Colonic mucosa (tissue), 4 donors: Measurements from ENCODE around the gene EEFSEC. TPM values are rescaled to one million over a fixed set of nuclear protein-coding genes. Genes with fewer than 3 reads are reported as not detected.

ENCODE experiments used
- DNase-seq: peaks from one replicate; pipeline ENCODE4 v3.0.0-alpha.2; 2020
- H3K27ac ChIP-seq: fragments of 200-600 bp; one replicate; pipeline ENCODE4 v1.8.0; 2021
- H3K27me3 ChIP-seq: fragments of 200-600 bp; one replicate; pipeline ENCODE4 v1.8.0; 2021
- H3K36me3 ChIP-seq: fragments of 200-600 bp; one replicate; pipeline ENCODE4 v1.8.0; 2021
- H3K4me1 ChIP-seq: fragments of 200-600 bp; one replicate; pipeline ENCODE4 v1.8.0; 2021; ENCODE audit warnings: mild to moderate bottlenecking
- H3K4me3 ChIP-seq: fragments of 200-600 bp; one replicate; pipeline ENCODE4 v1.8.0; 2021
- H3K9ac ChIP-seq, 2 donors: one replicate each; pipeline ENCODE4 v1.7.0; 2013; ENCODE audit warnings: control low read depth in 2 of 2, low read depth in 2 of 2, low read length in 2 of 2
- H3K9me3 ChIP-seq: fragments of 200-600 bp; one replicate; pipeline ENCODE4 v1.8.0; 2021
- CTCF ChIP-seq: fragments of 200-600 bp; IDR thresholded peaks from one replicate; pipeline ENCODE4 v1.8.0; 2022; ENCODE audit warnings: antibody characterized with exemption, mild to moderate bottlenecking
- intact Hi-C: fragments of 100-400 bp; cut with DNase I; formaldehyde crosslinking; loops from one replicate; pipeline ENCODE4 v1.14.1; 2022
- total RNA-seq, 2 donors: library from RNA; stranded (reverse); fragmentation: NEBNext Ultra II Directional in 1 of 2; extraction: Animal tissue kit (Norgen Biotek cat#: 25700) in 1 of 2; gene quantifications; one replicate each; pipeline ENCODE4 v1.2.1, GENCODE V29; 2021
- donor health status: healthy.
- donor health status: DM: no; HTN: no; CAD: no.
- donor health status: DM: no; HTN: no; CAD: no.

Gene EEFSEC
- total RNA-seq, 2 donors from 2014 or later = 8.6 to 16.6 TPM

- H3K4me1 ChIP-seq = no peaks in the 10 kb centered on the region
- DNase-seq = no peak
- no peak overlapping the region for H3K27ac ChIP-seq
- TF ChIP-seq CTCF = no peak
- H3K27me3 ChIP-seq = no peaks in the 10 kb centered on the region
- no peak overlapping the region for H3K9ac ChIP-seq
- no peaks in the 10 kb centered on the region for H3K36me3 ChIP-seq
- intact Hi-C loops = no loop called here
- no peak overlapping the region for H3K4me3 ChIP-seq
- H3K9me3 ChIP-seq = no peaks in the 10 kb centered on the region
These were observed 41.6 kb downstream of the EEFSEC start for GRCh38 chr3:128194843-128195242.

GRCh38 chr3:128195369-128195768 is 42.1 kb downstream of the EEFSEC start:
- H3K27ac ChIP-seq = no peak overlapping the region
- no peaks in the 10 kb centered on the region for H3K4me1 ChIP-seq
- no peaks in the 10 kb centered on the region for H3K36me3 ChIP-seq
- no peaks in the 10 kb centered on the region for H3K27me3 ChIP-seq
- H3K9me3 ChIP-seq = no peaks in the 10 kb centered on the region
- intact Hi-C loops = no loop called here
- no peak for TF ChIP-seq CTCF
- H3K9ac ChIP-seq = no peak overlapping the region
- no peak for DNase-seq
- no peak overlapping the region for H3K4me3 ChIP-seq

GRCh38 chr3:128195802-128196201 is 42.5 kb downstream of the EEFSEC start:
- intact Hi-C loops = no loop called here

GRCh38 chr3:128196647-128197046 is 43.4 kb downstream of the EEFSEC start:
- Histone ChIP-seq H3K27ac (no peak overlapping the region), H3K9me3 (no peaks in the 10 kb centered on the region), H3K36me3 (no peaks in the 10 kb centered on the region), H3K4me3 (no peak overlapping the region), H3K4me1 (no peaks in the 10 kb centered on the region), H3K27me3 (no peaks in the 10 kb centered on the region), H3K9ac (no peak overlapping the region)
- DNase-seq = no peak
- intact Hi-C loops = no loop called here
- TF ChIP-seq CTCF = no peak

More at GRCh38 chr3:128195802-128196201, 42.5 kb downstream of the EEFSEC start:
- Histone ChIP-seq H3K27ac (no peak overlapping the region), H3K9me3 (no peaks in the 10 kb centered on the region), H3K27me3 (no peaks in the 10 kb centered on the region), H3K9ac (no peak overlapping the region), H3K4me3 (no peak overlapping the region), H3K36me3 (no peaks in the 10 kb centered on the region), H3K4me1 (no peaks in the 10 kb centered on the region)
- DNase-seq = no peak
- TF ChIP-seq CTCF = no peak

- Histone ChIP-seq H3K27ac (no peak overlapping the region), H3K4me3 (no peak overlapping the region), H3K36me3 (no peaks in the 10 kb centered on the region), H3K9ac (no peak overlapping the region), H3K4me1 (no peaks in the 10 kb centered on the region), H3K27me3 (no peaks in the 10 kb centered on the region), H3K9me3 (no peaks in the 10 kb centered on the region)
- intact Hi-C loops = no loop called here
- TF ChIP-seq CTCF = no peak
- DNase-seq = no peak
These were observed 44.6 kb downstream of the EEFSEC start for GRCh38 chr3:128197855-128198254.

GRCh38 chr3:128198313-128198712 is 45.0 kb downstream of the EEFSEC start:
- Histone ChIP-seq H3K9me3 (no peaks in the 10 kb centered on the region), H3K27ac (no peak overlapping the region), H3K4me3 (no peak overlapping the region), H3K36me3 (no peaks in the 10 kb centered on the region), H3K27me3 (no peaks in the 10 kb centered on the region), H3K9ac (no peak overlapping the region), H3K4me1 (no peaks in the 10 kb centered on the region)
- intact Hi-C loops = no loop called here
- DNase-seq = no peak
- TF ChIP-seq CTCF = no peak
